Measurements from ENCODE around the gene CHST8. TPM values are rescaled to one million over a fixed set of nuclear protein-coding genes. Genes with fewer than 3 reads are reported as not detected.
"Not testable (repeated sequence)": the region's sequence is repeated elsewhere in the genome, so short reads cannot be mapped to it uniquely, and the experiment has no call there.

The CHST8 gene
- total and polyA plus RNA-seq, 4 donors = 3.3 to 17.7 (median 10.5) TPM

GRCh38 chr19:33613620-33614000, 8.1 kb upstream of the CHST8 start:
- DNase-seq (ENCODE audit: low read depth in 4 of 6, low spot score in 6 of 6) = no peak
- no peaks in the 10 kb centered on the region for H3K27me3 ChIP-seq (ENCODE audit: control insufficient read depth, insufficient read depth, low read length)
- WGBS (ENCODE audit: insufficient coverage) = 65% methylated on average over 3 of the region's 3 CpGs

GRCh38 chr19:33616346-33616745, 5.4 kb upstream of the CHST8 start:
- no peaks in the 10 kb centered on the region for H3K9me3 ChIP-seq (ENCODE audit: control insufficient read depth, insufficient read depth, low read length)
- H3K27me3 ChIP-seq (ENCODE audit: control insufficient read depth, insufficient read depth, low read length) = peaks cover 15% of the 10 kb centered on the region
- 95% methylated on average over 4 of the region's 4 CpGs for WGBS (ENCODE audit: insufficient coverage)
- H3K36me3 ChIP-seq (ENCODE audit: control insufficient read depth, insufficient read depth, low read length) = no peaks in the 10 kb centered on the region
- no peak overlapping the region for H3K27ac ChIP-seq (ENCODE audit: low read depth, low read length)
- no peak for DNase-seq (ENCODE audit: low read depth in 4 of 6, low spot score in 6 of 6)
- peaks cover 14% of the 10 kb centered on the region for H3K4me1 ChIP-seq (ENCODE audit: control insufficient read depth, insufficient read depth, low read length)
- no peak overlapping the region for H3K4me3 ChIP-seq (ENCODE audit: low read depth, low read length)

More at GRCh38 chr19:33613620-33614000, 8.1 kb upstream of the CHST8 start:
- Histone ChIP-seq H3K4me1 (ENCODE audit: control insufficient read depth, insufficient read depth, low read length) (peaks cover 10% of the 10 kb centered on the region), H3K36me3 (ENCODE audit: control insufficient read depth, insufficient read depth, low read length) (no peaks in the 10 kb centered on the region), H3K27ac (ENCODE audit: low read depth, low read length) (no peak overlapping the region), H3K9me3 (ENCODE audit: control insufficient read depth, insufficient read depth, low read length) (no peaks in the 10 kb centered on the region), H3K4me3 (ENCODE audit: low read depth, low read length) (no peak overlapping the region)

GRCh38 chr19:33616857-33617256, 4.9 kb upstream of the CHST8 start:
- peaks cover 15% of the 10 kb centered on the region for H3K27me3 ChIP-seq (ENCODE audit: control insufficient read depth, insufficient read depth, low read length)
- DNase-seq (ENCODE audit: low read depth in 4 of 6, low spot score in 6 of 6) = no peak
- no peaks in the 10 kb centered on the region for H3K36me3 ChIP-seq (ENCODE audit: control insufficient read depth, insufficient read depth, low read length)
- no peak overlapping the region for H3K4me3 ChIP-seq (ENCODE audit: low read depth, low read length)
- H3K27ac ChIP-seq (ENCODE audit: low read depth, low read length) = no peak overlapping the region
- H3K9me3 ChIP-seq (ENCODE audit: control insufficient read depth, insufficient read depth, low read length) = no peaks in the 10 kb centered on the region
- WGBS (ENCODE audit: insufficient coverage) = 83% methylated on average over 1 of the region's 4 CpGs
- H3K4me1 ChIP-seq (ENCODE audit: control insufficient read depth, insufficient read depth, low read length) = peaks cover 15% of the 10 kb centered on the region

GRCh38 chr19:33618363-33618762, 3.4 kb upstream of the CHST8 start:
- H3K4me3 ChIP-seq (ENCODE audit: low read depth, low read length); H3K9me3 ChIP-seq (ENCODE audit: control insufficient read depth, insufficient read depth, low read length); DNase-seq (ENCODE audit: low read depth in 4 of 6, low spot score in 6 of 6); H3K36me3 ChIP-seq (ENCODE audit: control insufficient read depth, insufficient read depth, low read length); H3K27ac ChIP-seq (ENCODE audit: low read depth, low read length): not testable (repeated sequence)
- H3K27me3 ChIP-seq (ENCODE audit: control insufficient read depth, insufficient read depth, low read length) = peaks cover 28% of the 10 kb centered on the region
- 76% methylated on average over 2 of the region's 2 CpGs for WGBS (ENCODE audit: insufficient coverage)
- peaks cover 21% of the 10 kb centered on the region for H3K4me1 ChIP-seq (ENCODE audit: control insufficient read depth, insufficient read depth, low read length)

GRCh38 chr19:33618884-33619283, 2.9 kb upstream of the CHST8 start:
- Histone ChIP-seq H3K9me3 (ENCODE audit: control insufficient read depth, insufficient read depth, low read length) (no peaks in the 10 kb centered on the region), H3K27ac (ENCODE audit: low read depth, low read length) (no peak overlapping the region), H3K4me3 (ENCODE audit: low read depth, low read length) (no peak overlapping the region), H3K27me3 (ENCODE audit: control insufficient read depth, insufficient read depth, low read length) (peaks cover 33% of the 10 kb centered on the region), H3K4me1 (ENCODE audit: control insufficient read depth, insufficient read depth, low read length) (peaks cover 22% of the 10 kb centered on the region), H3K36me3 (ENCODE audit: control insufficient read depth, insufficient read depth, low read length) (no peaks in the 10 kb centered on the region)
- DNase-seq (ENCODE audit: low read depth in 4 of 6, low spot score in 6 of 6) = no peak
- 65% methylated on average over 5 of the region's 5 CpGs for WGBS (ENCODE audit: insufficient coverage)

- Histone ChIP-seq H3K27ac (ENCODE audit: low read depth, low read length) (no peak overlapping the region), H3K36me3 (ENCODE audit: control insufficient read depth, insufficient read depth, low read length) (no peaks in the 10 kb centered on the region), H3K9me3 (ENCODE audit: control insufficient read depth, insufficient read depth, low read length) (no peaks in the 10 kb centered on the region), H3K4me1 (ENCODE audit: control insufficient read depth, insufficient read depth, low read length) (peaks cover 32% of the 10 kb centered on the region), H3K27me3 (ENCODE audit: control insufficient read depth, insufficient read depth, low read length) (peaks cover 43% of the 10 kb centered on the region), H3K4me3 (ENCODE audit: low read depth, low read length) (no peak overlapping the region)
- DNase-seq (ENCODE audit: low read depth in 4 of 6, low spot score in 6 of 6) = no peak
- WGBS (ENCODE audit: insufficient coverage) = no CpG with 5 or more reads among the region's 4 CpGs
Observed at GRCh38 chr19:33620611-33621010, 1.1 kb upstream of the CHST8 start.

- Histone ChIP-seq H3K4me3 (ENCODE audit: low read depth, low read length) (no peak overlapping the region), H3K27ac (ENCODE audit: low read depth, low read length) (no peak overlapping the region), H3K36me3 (ENCODE audit: control insufficient read depth, insufficient read depth, low read length) (no peaks in the 10 kb centered on the region), H3K27me3 (ENCODE audit: control insufficient read depth, insufficient read depth, low read length) (peaks cover 47% of the 10 kb centered on the region), H3K4me1 (ENCODE audit: control insufficient read depth, insufficient read depth, low read length) (peaks cover 32% of the 10 kb centered on the region), H3K9me3 (ENCODE audit: control insufficient read depth, insufficient read depth, low read length) (no peaks in the 10 kb centered on the region)
- 14% methylated on average over 60 of the region's 60 CpGs for WGBS (ENCODE audit: insufficient coverage)
- no peak for DNase-seq (ENCODE audit: low read depth in 4 of 6, low spot score in 6 of 6)
Observed at GRCh38 chr19:33621065-33621785, 528 bp upstream of the CHST8 start.

GRCh38 chr19:33622505-33622808, 704 bp downstream of the CHST8 start:
- WGBS (ENCODE audit: insufficient coverage) = under 1% methylated on average over 35 of the region's 35 CpGs
- Histone ChIP-seq H3K27ac (ENCODE audit: low read depth, low read length) (no peak overlapping the region), H3K9me3 (ENCODE audit: control insufficient read depth, insufficient read depth, low read length) (no peaks in the 10 kb centered on the region), H3K4me1 (ENCODE audit: control insufficient read depth, insufficient read depth, low read length) (peaks cover 32% of the 10 kb centered on the region), H3K36me3 (ENCODE audit: control insufficient read depth, insufficient read depth, low read length) (no peaks in the 10 kb centered on the region), H3K27me3 (ENCODE audit: control insufficient read depth, insufficient read depth, low read length) (peaks cover 50% of the 10 kb centered on the region), H3K4me3 (ENCODE audit: low read depth, low read length) (peak overlapping the region; percentile 19)
- peak in 2 of 6 donors; percentile 22 to 32 for DNase-seq (ENCODE audit: low read depth in 4 of 6, low spot score in 6 of 6)

GRCh38 chr19:33622809-33623511, 1.2 kb downstream of the CHST8 start:
- Histone ChIP-seq H3K4me3 (ENCODE audit: low read depth, low read length) (peak overlapping the region; percentile 19), H3K27me3 (ENCODE audit: control insufficient read depth, insufficient read depth, low read length) (peaks cover 50% of the 10 kb centered on the region), H3K36me3 (ENCODE audit: control insufficient read depth, insufficient read depth, low read length) (no peaks in the 10 kb centered on the region), H3K4me1 (ENCODE audit: control insufficient read depth, insufficient read depth, low read length) (peaks cover 32% of the 10 kb centered on the region), H3K9me3 (ENCODE audit: control insufficient read depth, insufficient read depth, low read length) (no peaks in the 10 kb centered on the region), H3K27ac (ENCODE audit: low read depth, low read length) (no peak overlapping the region)
- peak in 2 of 6 donors; percentile 58 to 63 for DNase-seq (ENCODE audit: low read depth in 4 of 6, low spot score in 6 of 6)
- under 1% methylated on average over 61 of the region's 64 CpGs for WGBS (ENCODE audit: insufficient coverage)

GRCh38 chr19:33624586-33624985, 2.8 kb downstream of the CHST8 start:
- Histone ChIP-seq H3K27ac (ENCODE audit: low read depth, low read length) (no peak overlapping the region), H3K9me3 (ENCODE audit: control insufficient read depth, insufficient read depth, low read length) (no peaks in the 10 kb centered on the region), H3K4me3 (ENCODE audit: low read depth, low read length) (no peak overlapping the region), H3K4me1 (ENCODE audit: control insufficient read depth, insufficient read depth, low read length) (peaks cover 36% of the 10 kb centered on the region), H3K27me3 (ENCODE audit: control insufficient read depth, insufficient read depth, low read length) (peaks cover 46% of the 10 kb centered on the region), H3K36me3 (ENCODE audit: control insufficient read depth, insufficient read depth, low read length) (no peaks in the 10 kb centered on the region)
- 54% methylated on average over 5 of the region's 5 CpGs for WGBS (ENCODE audit: insufficient coverage)
- DNase-seq (ENCODE audit: low read depth in 4 of 6, low spot score in 6 of 6) = no peak

Measured in spinal cord (tissue), 10 donors.